A549 (cell line): ENCODE results near the gene SEPTIN1.

Experiments used
- CBX2 ChIP-seq: fragments of 200-600 bp; sonication (generic); IDR thresholded peaks from 2 replicates; pipeline ENCODE4 v1.6.1; 2016; ENCODE audit warnings: low read depth, mild to moderate bottlenecking, borderline replicate concordance
- CEBPB ChIP-seq, 2 experiments: fragments of >200 bp in 1 of 2; sonication (Bioruptor Twin) in 1 of 2; formaldehyde crosslinking in 1 of 2; IDR thresholded peaks; 2 replicates each; pipeline ENCODE4 v1.6.1; 2012 to 2016
- ESRRA ChIP-seq: fragments of 150-350 bp; IDR thresholded peaks from 2 replicates; pipeline ENCODE4 v1.6.1; 2014; ENCODE audit warnings: mild to moderate bottlenecking, low read length, borderline replicate concordance
- FOSB ChIP-seq: fragments of 250-450 bp; sonication (Bioruptor Pico); IDR thresholded peaks from 2 replicates; pipeline ENCODE4 v1.5.0; 2020; ENCODE audit warnings: mild to moderate bottlenecking, moderate library complexity
- HOXA7 ChIP-seq: fragments of 250-450 bp; sonication (Bioruptor Pico); IDR thresholded peaks from 2 replicates; pipeline ENCODE4 v1.5.0; 2020; ENCODE audit warnings: mild to moderate bottlenecking, moderate library complexity
- JUN ChIP-seq, 2 experiments: fragments of >200 bp; sonication (Bioruptor Twin); formaldehyde crosslinking; IDR thresholded peaks; 2 replicates in 1 of 2; 3 replicates in 1 of 2; pipeline ENCODE4 v1.6.1; 2016 to 2017
- MAFK ChIP-seq: fragments of 450-650 bp; IDR thresholded peaks from 2 replicates; pipeline ENCODE4 v1.6.1; 2014; ENCODE audit not compliant: partially characterized antibody
- SMC3 ChIP-seq: fragments of >200 bp; sonication (Bioruptor Twin); formaldehyde crosslinking; IDR thresholded peaks from 3 replicates; pipeline ENCODE4 v1.6.1; 2018; ENCODE audit warnings: inconsistent platforms
- TF ChIP-seq, protein P1 (sequence below): fragments of >200 bp; sonication (Bioruptor Twin); formaldehyde crosslinking; IDR thresholded peaks from 3 replicates; pipeline ENCODE4 v1.5.1; 2016
- TF ChIP-seq, protein P2 (sequence below): IDR thresholded peaks from 2 replicates; pipeline ENCODE4 v1.6.1; 2012
- TF ChIP-seq, protein P3 (sequence below): IDR thresholded peaks from 2 replicates; pipeline ENCODE4 v1.6.1; 2012

- TF ChIP-seq, protein P1, sequence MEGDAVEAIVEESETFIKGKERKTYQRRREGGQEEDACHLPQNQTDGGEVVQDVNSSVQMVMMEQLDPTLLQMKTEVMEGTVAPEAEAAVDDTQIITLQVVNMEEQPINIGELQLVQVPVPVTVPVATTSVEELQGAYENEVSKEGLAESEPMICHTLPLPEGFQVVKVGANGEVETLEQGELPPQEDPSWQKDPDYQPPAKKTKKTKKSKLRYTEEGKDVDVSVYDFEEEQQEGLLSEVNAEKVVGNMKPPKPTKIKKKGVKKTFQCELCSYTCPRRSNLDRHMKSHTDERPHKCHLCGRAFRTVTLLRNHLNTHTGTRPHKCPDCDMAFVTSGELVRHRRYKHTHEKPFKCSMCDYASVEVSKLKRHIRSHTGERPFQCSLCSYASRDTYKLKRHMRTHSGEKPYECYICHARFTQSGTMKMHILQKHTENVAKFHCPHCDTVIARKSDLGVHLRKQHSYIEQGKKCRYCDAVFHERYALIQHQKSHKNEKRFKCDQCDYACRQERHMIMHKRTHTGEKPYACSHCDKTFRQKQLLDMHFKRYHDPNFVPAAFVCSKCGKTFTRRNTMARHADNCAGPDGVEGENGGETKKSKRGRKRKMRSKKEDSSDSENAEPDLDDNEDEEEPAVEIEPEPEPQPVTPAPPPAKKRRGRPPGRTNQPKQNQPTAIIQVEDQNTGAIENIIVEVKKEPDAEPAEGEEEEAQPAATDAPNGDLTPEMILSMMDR: no peak
- no peak for TF ChIP-seq HOXA7 (CRISPR knock-in tag)
- TF ChIP-seq CEBPB (IDR thresholded peaks at IDR 0.05): no peak
- TF ChIP-seq JUN (IDR thresholded peaks at IDR 0.05): no peak
- no peak for TF ChIP-seq MAFK
- TF ChIP-seq, protein P2, sequence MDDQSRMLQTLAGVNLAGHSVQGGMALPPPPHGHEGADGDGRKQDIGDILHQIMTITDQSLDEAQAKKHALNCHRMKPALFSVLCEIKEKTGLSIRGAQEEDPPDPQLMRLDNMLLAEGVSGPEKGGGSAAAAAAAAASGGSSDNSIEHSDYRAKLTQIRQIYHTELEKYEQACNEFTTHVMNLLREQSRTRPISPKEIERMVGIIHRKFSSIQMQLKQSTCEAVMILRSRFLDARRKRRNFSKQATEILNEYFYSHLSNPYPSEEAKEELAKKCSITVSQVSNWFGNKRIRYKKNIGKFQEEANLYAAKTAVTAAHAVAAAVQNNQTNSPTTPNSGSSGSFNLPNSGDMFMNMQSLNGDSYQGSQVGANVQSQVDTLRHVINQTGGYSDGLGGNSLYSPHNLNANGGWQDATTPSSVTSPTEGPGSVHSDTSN: no peak
- TF ChIP-seq CBX2: no peak
- TF ChIP-seq SMC3: no peak
- TF ChIP-seq ESRRA: no peak
- TF ChIP-seq, protein P3, sequence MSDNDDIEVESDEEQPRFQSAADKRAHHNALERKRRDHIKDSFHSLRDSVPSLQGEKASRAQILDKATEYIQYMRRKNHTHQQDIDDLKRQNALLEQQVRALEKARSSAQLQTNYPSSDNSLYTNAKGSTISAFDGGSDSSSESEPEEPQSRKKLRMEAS: no peak
- TF ChIP-seq FOSB (CRISPR knock-in tag): no peak
Observed at GRCh38 chr16:30377050-30377811, 5.1 kb downstream of the SEPTIN1 start.
